Measurements from ENCODE around the gene KCNIP1.

KCNIP1 gene

DNA sequence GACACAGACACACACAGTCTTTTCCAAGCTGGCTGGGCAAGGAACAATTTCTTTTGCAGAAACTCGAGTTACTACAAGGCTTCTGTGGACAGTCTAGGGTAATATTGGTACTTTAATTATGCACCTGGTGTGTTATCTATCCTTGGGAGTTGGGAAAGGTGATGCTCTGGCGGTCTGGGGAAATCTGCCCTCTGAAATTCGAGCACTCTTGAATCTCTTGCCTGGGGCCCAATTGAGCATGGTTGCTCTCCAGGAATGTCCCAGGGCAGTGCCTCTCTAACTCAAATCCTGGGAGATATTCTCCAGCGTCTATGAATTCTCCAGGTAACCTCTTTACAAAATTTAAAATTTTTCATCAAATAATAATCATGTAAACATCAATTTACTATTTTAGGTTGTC is 69.3 kb downstream of the KCNIP1 start:
- Histone ChIP-seq H2BK12ac (ENCODE audit: low read length) (no peak overlapping the region), H2AFZ (ENCODE audit: insufficient read depth, low read length, poor library complexity) (no peak overlapping the region), H3K9me3 (ENCODE audit: insufficient read depth, low read depth, low read length) (no peaks in the 10 kb centered on the region), H4K8ac (ENCODE audit: low read depth, low read length) (no peak overlapping the region), H2AK5ac (ENCODE audit: low read length) (no peak overlapping the region), H3K14ac (ENCODE audit: low read length) (no peak overlapping the region), H3K27me3 (ENCODE audit: insufficient read depth, low read length) (no peaks in the 10 kb centered on the region), H3K79me1 (ENCODE audit: low read length) (no peaks in the 10 kb centered on the region), H2BK120ac (ENCODE audit: insufficient read depth, low read length, poor library complexity) (no peak overlapping the region), H3K36me3 (ENCODE audit: control insufficient read depth in 1 of 2, insufficient read depth in 2 of 2, low read length in 2 of 2) (no peaks in the 10 kb centered on the region), H3K23ac (ENCODE audit: low read length) (no peak overlapping the region), H2BK5ac (ENCODE audit: low read depth, low read length, poor library complexity) (no peak overlapping the region), H3K27ac (ENCODE audit: low read depth, low read length) (no peak overlapping the region), H3K4ac (ENCODE audit: low read depth, low read length) (no peak overlapping the region), H3K9ac (ENCODE audit: low read length) (no peak overlapping the region), H3K4me1 (ENCODE audit: control insufficient read depth in 1 of 2, insufficient read depth in 2 of 2, low read length in 2 of 2) (peaks cover 15 to 21% of the 10 kb centered on the region in 2 experiments), H3K4me3 (ENCODE audit: low read depth, low read length) (no peak overlapping the region), H4K91ac (ENCODE audit: low read depth, low read length) (no peak overlapping the region), H3K18ac (ENCODE audit: low read length) (no peak overlapping the region), H4K12ac (ENCODE audit: low read depth, low read length) (no peak overlapping the region), H3K79me2 (ENCODE audit: control insufficient read depth, insufficient read depth, low read length, poor library complexity) (no peaks in the 10 kb centered on the region), H3K4me2 (ENCODE audit: low read length) (no peak overlapping the region)
- no peak for DNase-seq
- WGBS (ENCODE audit: extremely low coverage, insufficient coverage, insufficient read length), result no CpG with 5 or more reads among the region's 4 CpGs

DNA sequence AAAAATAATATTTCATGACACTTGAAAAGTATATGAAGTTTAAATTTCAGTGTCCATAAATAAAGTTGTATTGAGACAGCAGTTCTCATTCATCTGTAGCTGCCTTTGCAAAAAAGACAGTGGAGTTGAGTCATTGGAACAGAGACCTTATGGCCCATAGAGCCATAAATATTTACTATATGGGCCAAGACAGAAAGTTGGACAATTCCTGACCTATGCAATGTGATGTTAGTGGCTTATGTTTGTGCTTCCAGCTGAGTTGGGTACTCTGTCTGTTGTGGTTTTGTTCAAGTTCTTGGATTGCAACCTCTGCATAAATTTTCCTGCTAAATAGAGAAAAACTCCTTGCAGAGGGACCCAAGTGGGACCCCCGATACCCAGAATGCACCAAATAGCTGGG is 69.8 kb downstream of the KCNIP1 start:
- Histone ChIP-seq H3K9me3 (ENCODE audit: insufficient read depth, low read depth, low read length) (no peaks in the 10 kb centered on the region), H4K12ac (ENCODE audit: low read depth, low read length) (no peak overlapping the region), H3K4me2 (ENCODE audit: low read length) (no peak overlapping the region), H3K18ac (ENCODE audit: low read length) (no peak overlapping the region), H4K91ac (ENCODE audit: low read depth, low read length) (no peak overlapping the region), H2BK120ac (ENCODE audit: insufficient read depth, low read length, poor library complexity) (no peak overlapping the region), H3K27me3 (ENCODE audit: insufficient read depth, low read length) (no peaks in the 10 kb centered on the region), H3K4me1 (ENCODE audit: control insufficient read depth in 1 of 2, insufficient read depth in 2 of 2, low read length in 2 of 2) (peaks cover 15 to 21% of the 10 kb centered on the region in 2 experiments), H3K79me2 (ENCODE audit: control insufficient read depth, insufficient read depth, low read length, poor library complexity) (no peaks in the 10 kb centered on the region), H3K79me1 (ENCODE audit: low read length) (no peaks in the 10 kb centered on the region), H3K9ac (ENCODE audit: low read length) (no peak overlapping the region), H3K23ac (ENCODE audit: low read length) (no peak overlapping the region), H2AK5ac (ENCODE audit: low read length) (no peak overlapping the region), H3K27ac (ENCODE audit: low read depth, low read length) (no peak overlapping the region), H3K14ac (ENCODE audit: low read length) (no peak overlapping the region), H2AFZ (ENCODE audit: insufficient read depth, low read length, poor library complexity) (no peak overlapping the region), H4K8ac (ENCODE audit: low read depth, low read length) (no peak overlapping the region), H3K4me3 (ENCODE audit: low read depth, low read length) (no peak overlapping the region), H3K36me3 (ENCODE audit: control insufficient read depth in 1 of 2, insufficient read depth in 2 of 2, low read length in 2 of 2) (no peaks in the 10 kb centered on the region), H2BK12ac (ENCODE audit: low read length) (no peak overlapping the region), H3K4ac (ENCODE audit: low read depth, low read length) (no peak overlapping the region), H2BK5ac (ENCODE audit: low read depth, low read length, poor library complexity) (no peak overlapping the region)
- no peak for DNase-seq
- no CpG with 5 or more reads among the region's 1 CpG for WGBS (ENCODE audit: extremely low coverage, insufficient coverage, insufficient read length)

- Histone ChIP-seq H3K79me1 (ENCODE audit: low read length) (no peaks in the 10 kb centered on the region), H3K23ac (ENCODE audit: low read length) (no peak overlapping the region), H2BK120ac (ENCODE audit: insufficient read depth, low read length, poor library complexity) (no peak overlapping the region), H3K9ac (ENCODE audit: low read length) (no peak overlapping the region), H3K79me2 (ENCODE audit: control insufficient read depth, insufficient read depth, low read length, poor library complexity) (no peaks in the 10 kb centered on the region), H3K9me3 (ENCODE audit: insufficient read depth, low read depth, low read length) (no peaks in the 10 kb centered on the region), H3K27me3 (ENCODE audit: insufficient read depth, low read length) (no peaks in the 10 kb centered on the region), H2BK12ac (ENCODE audit: low read length) (no peak overlapping the region), H3K4me3 (ENCODE audit: low read depth, low read length) (no peak overlapping the region), H3K4me2 (ENCODE audit: low read length) (no peak overlapping the region), H3K27ac (ENCODE audit: low read depth, low read length) (no peak overlapping the region), H3K36me3 (ENCODE audit: control insufficient read depth in 1 of 2, insufficient read depth in 2 of 2, low read length in 2 of 2) (no peaks in the 10 kb centered on the region), H4K91ac (ENCODE audit: low read depth, low read length) (no peak overlapping the region), H2BK5ac (ENCODE audit: low read depth, low read length, poor library complexity) (no peak overlapping the region), H3K18ac (ENCODE audit: low read length) (no peak overlapping the region), H4K8ac (ENCODE audit: low read depth, low read length) (no peak overlapping the region), H3K4ac (ENCODE audit: low read depth, low read length) (no peak overlapping the region), H4K12ac (ENCODE audit: low read depth, low read length) (no peak overlapping the region), H3K14ac (ENCODE audit: low read length) (no peak overlapping the region), H2AFZ (ENCODE audit: insufficient read depth, low read length, poor library complexity) (no peak overlapping the region), H2AK5ac (ENCODE audit: low read length) (no peak overlapping the region), H3K4me1 (ENCODE audit: control insufficient read depth in 1 of 2, insufficient read depth in 2 of 2, low read length in 2 of 2) (peaks cover 6 to 12% of the 10 kb centered on the region in 2 experiments)
- DNase-seq, result no peak
- no CpG with 5 or more reads among the region's 11 CpGs for WGBS (ENCODE audit: extremely low coverage, insufficient coverage, insufficient read length)
Observed at GRCh38 chr5:170576602-170577535, 73.0 kb downstream of the KCNIP1 start.

GRCh38 chr5:170579601-170580000 is 75.8 kb downstream of the KCNIP1 start:
- Histone ChIP-seq H3K27ac (ENCODE audit: low read depth, low read length) (no peak overlapping the region), H3K4me3 (ENCODE audit: low read depth, low read length) (no peak overlapping the region), H3K79me1 (ENCODE audit: low read length) (no peaks in the 10 kb centered on the region), H3K23ac (ENCODE audit: low read length) (no peak overlapping the region), H3K9me3 (ENCODE audit: insufficient read depth, low read depth, low read length) (no peaks in the 10 kb centered on the region), H2BK120ac (ENCODE audit: insufficient read depth, low read length, poor library complexity) (no peak overlapping the region), H3K9ac (ENCODE audit: low read length) (no peak overlapping the region), H3K4ac (ENCODE audit: low read depth, low read length) (no peak overlapping the region), H3K79me2 (ENCODE audit: control insufficient read depth, insufficient read depth, low read length, poor library complexity) (no peaks in the 10 kb centered on the region), H3K14ac (ENCODE audit: low read length) (no peak overlapping the region), H2BK12ac (ENCODE audit: low read length) (no peak overlapping the region), H4K91ac (ENCODE audit: low read depth, low read length) (no peak overlapping the region), H3K27me3 (ENCODE audit: insufficient read depth, low read length) (no peaks in the 10 kb centered on the region), H4K8ac (ENCODE audit: low read depth, low read length) (no peak overlapping the region), H4K12ac (ENCODE audit: low read depth, low read length) (no peak overlapping the region), H2BK5ac (ENCODE audit: low read depth, low read length, poor library complexity) (no peak overlapping the region), H2AFZ (ENCODE audit: insufficient read depth, low read length, poor library complexity) (no peak overlapping the region), H2AK5ac (ENCODE audit: low read length) (no peak overlapping the region), H3K4me1 (ENCODE audit: control insufficient read depth in 1 of 2, insufficient read depth in 2 of 2, low read length in 2 of 2) (peaks cover 0 to 2% of the 10 kb centered on the region in 2 experiments), H3K18ac (ENCODE audit: low read length) (no peak overlapping the region), H3K4me2 (ENCODE audit: low read length) (no peak overlapping the region), H3K36me3 (ENCODE audit: control insufficient read depth in 1 of 2, insufficient read depth in 2 of 2, low read length in 2 of 2) (no peaks in the 10 kb centered on the region)
- no CpG with 5 or more reads among the region's 3 CpGs for WGBS (ENCODE audit: extremely low coverage, insufficient coverage, insufficient read length)
- DNase-seq, result no peak

Data from trophoblast cell (in vitro differentiated cells and primary cell).